HepG2 (cell line): ENCODE data around the gene PAPOLA. TPM values are rescaled to one million over a fixed set of nuclear protein-coding genes. Genes with fewer than 3 reads are reported as not detected.

Experiments used
- GATAD2A ChIP-seq: IDR thresholded peaks from 2 replicates; pipeline ENCODE4 v1.6.1; 2016
- HDAC1 ChIP-seq: sonication (generic); formaldehyde crosslinking; IDR thresholded peaks from 2 replicates; pipeline ENCODE4 v1.5.1; 2020; ENCODE audit warnings: mild to moderate bottlenecking, missing genetic modification reagents
- HDAC6 ChIP-seq: fragments of 200-600 bp; sonication (generic); IDR thresholded peaks from 2 replicates; pipeline ENCODE4 v1.7.0; 2017; ENCODE audit warnings: mild to moderate bottlenecking, antibody characterized with exemption, low read length, low read depth
- MTA1 ChIP-seq: sonication (generic); formaldehyde crosslinking; IDR thresholded peaks from 2 replicates; pipeline ENCODE4 v1.4.0; 2020; ENCODE audit warnings: missing genetic modification reagents, mild to moderate bottlenecking, borderline replicate concordance
- RBFOX2 ChIP-seq: fragments of 200-400 bp; formaldehyde crosslinking; IDR thresholded peaks from 2 replicates; pipeline ENCODE4 v1.6.1; 2017; ENCODE audit warnings: low read depth, mild to moderate bottlenecking, low read length
- SATB2 ChIP-seq: sonication (generic); formaldehyde crosslinking; IDR thresholded peaks from 2 replicates; pipeline ENCODE4 v1.5.0; 2020; ENCODE audit warnings: missing genetic modification reagents
- SIN3A ChIP-seq: IDR thresholded peaks from 2 replicates; pipeline ENCODE4 v1.6.1; 2011; ENCODE audit warnings: low read depth, mild to moderate bottlenecking, control low read depth, low read length, borderline replicate concordance
- SP2 ChIP-seq: sonication (generic); formaldehyde crosslinking; IDR thresholded peaks from 2 replicates; pipeline ENCODE4 v1.5.1; 2020; ENCODE audit warnings: mild to moderate bottlenecking, missing genetic modification reagents
- SPEN ChIP-seq: sonication (generic); formaldehyde crosslinking; IDR thresholded peaks from 2 replicates; pipeline ENCODE4 v1.5.1; 2020; ENCODE audit warnings: low read depth, mild to moderate bottlenecking, missing genetic modification reagents
- SSRP1 ChIP-seq: IDR thresholded peaks from 2 replicates; pipeline ENCODE4 v1.6.1; 2016; ENCODE audit warnings: control low read depth
- ZBTB20 ChIP-seq: sonication (generic); formaldehyde crosslinking; IDR thresholded peaks from 2 replicates; pipeline ENCODE4 v1.8.1; 2023; ENCODE audit warnings: missing genetic modification reagents, low read depth, mild to moderate bottlenecking, borderline replicate concordance
- ZNF20 ChIP-seq: sonication (generic); formaldehyde crosslinking; IDR thresholded peaks from 2 replicates; pipeline ENCODE4 v1.4.0; 2020; ENCODE audit warnings: mild to moderate bottlenecking, moderate library complexity, missing genetic modification reagents
- ZNF451 ChIP-seq: sonication (generic); formaldehyde crosslinking; IDR thresholded peaks from 2 replicates; pipeline ENCODE4 v1.5.0; 2020; ENCODE audit warnings: mild to moderate bottlenecking, missing genetic modification reagents
- ZNF615 ChIP-seq: sonication (generic); formaldehyde crosslinking; IDR thresholded peaks from 2 replicates; pipeline ENCODE4 v1.5.0; 2020; ENCODE audit warnings: mild to moderate bottlenecking, missing genetic modification reagents, borderline replicate concordance
- ZNF724P ChIP-seq: sonication (generic); formaldehyde crosslinking; IDR thresholded peaks from 2 replicates; pipeline ENCODE4 v1.8.0; 2022; ENCODE audit warnings: missing genetic modification reagents, borderline replicate concordance
- polyA plus RNA-seq, 8 experiments: library from polyadenylated mRNA; depleted of rRNA in 3 of 8; stranded (reverse) in 7 of 8; unstranded in 1 of 8; fragments of >200 nt; fragmentation: Illumina TruSeq in 4 of 8; extraction: Trizol in 4 of 8; gene quantifications; 2 replicates each; pipeline versions ENCODE4 v1.2.1 to v1.2.3, GENCODE V29; 2011 to 2016; ENCODE audit warnings: low read depth in 4 of 8, missing spikeins in 1 of 8, mixed read lengths in 1 of 8; ENCODE audit not compliant: insufficient read depth in 1 of 8
- total RNA-seq, 5 experiments: library from RNA; depleted of rRNA; stranded (reverse); fragments of >200 nt; fragmentation: Illumina TruSeq; extraction: Trizol; gene quantifications; 2 replicates each; pipeline ENCODE4 v1.2.3, GENCODE V29; 2016; ENCODE audit warnings: low read depth in 1 of 5
- TF ChIP-seq, protein P1 (sequence below): sonication (generic); formaldehyde crosslinking; IDR thresholded peaks from 2 replicates; pipeline ENCODE4 v1.4.0; 2020; ENCODE audit warnings: mild to moderate bottlenecking, missing genetic modification reagents
- TF ChIP-seq, protein P2 (sequence below): sonication (generic); formaldehyde crosslinking; IDR thresholded peaks from 2 replicates; pipeline ENCODE4 v1.5.1; 2020; ENCODE audit warnings: mild to moderate bottlenecking, missing genetic modification reagents, borderline replicate concordance
- TF ChIP-seq, protein P3 (sequence below): sonication (generic); formaldehyde crosslinking; conservative IDR thresholded peaks from 2 replicates; pipeline ENCODE4 v1.8.0; 2022; ENCODE audit warnings: missing genetic modification reagents
- TF ChIP-seq, protein P4 (sequence below): sonication (generic); formaldehyde crosslinking; IDR thresholded peaks from 2 replicates; pipeline ENCODE4 v1.5.1; 2020; ENCODE audit warnings: mild to moderate bottlenecking, moderate library complexity, missing genetic modification reagents

Gene PAPOLA
- total and polyA plus RNA-seq, 2 of the 13 experiments (the other 11 are each of a cell fraction or from before 2014, with no cell fraction given) = 103 to 151 TPM

DNA sequence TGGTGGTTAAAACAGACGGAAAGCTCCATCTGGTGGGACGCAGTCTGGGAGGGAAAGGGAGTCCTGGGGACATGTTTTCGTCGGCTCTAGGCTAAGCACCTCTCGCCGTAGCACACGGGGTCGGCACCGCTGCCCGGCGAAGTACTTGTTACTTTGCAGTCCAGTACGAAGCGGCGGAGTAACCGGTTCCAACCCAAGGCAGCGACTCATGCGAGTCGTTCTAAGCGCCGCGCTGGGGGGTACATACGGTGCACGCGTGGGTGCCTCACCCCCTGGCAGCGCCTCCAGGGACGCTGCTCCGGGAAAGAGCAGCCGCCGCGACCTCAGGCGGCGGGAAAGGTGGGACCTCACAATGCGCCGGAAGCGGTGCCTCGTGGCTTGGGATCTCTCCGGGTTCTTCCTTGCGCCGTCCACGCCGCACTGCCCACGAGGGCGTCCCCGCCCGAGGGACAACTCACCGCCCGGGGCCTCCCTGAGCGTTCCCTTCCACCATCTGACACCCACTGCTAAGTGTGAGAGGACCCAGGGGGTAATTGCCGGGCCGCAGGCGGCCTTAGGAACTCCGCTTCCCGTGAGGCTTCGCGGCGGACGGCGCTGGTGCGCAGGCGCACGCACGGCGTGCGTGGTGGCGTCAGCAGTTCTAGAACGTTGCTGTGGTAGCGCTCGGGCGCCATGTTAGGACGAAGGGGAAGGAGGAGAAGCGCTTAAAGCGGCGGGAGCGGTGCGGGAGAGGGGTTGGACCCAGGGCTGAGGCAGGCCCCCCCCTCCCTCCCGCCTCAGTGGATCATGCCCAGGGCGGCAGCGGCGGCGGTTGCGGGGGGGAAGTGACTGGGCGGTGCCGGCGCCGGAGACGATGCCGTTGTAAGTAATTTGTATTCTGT is at the start of gene PAPOLA (continued):
- TF ChIP-seq ZNF724P (0 out of 2 replicates have a peak, but pooled peaks have one; percentile 58), ZNF451 (CRISPR knock-in tag) (no peak; the same call in 1 of the 2 replicates), HDAC6 (no peak), SPEN (CRISPR knock-in tag) (peak; percentile 84), ZBTB20 (CRISPR knock-in tag) (peak; percentile 59; the same call in 1 of the 2 replicates), ZNF615 (CRISPR knock-in tag) (peak; percentile 85; the same call in 1 of the 2 replicates), SATB2 (CRISPR knock-in tag) (no peak; the same call in 1 of the 2 replicates), GATAD2A (CRISPR knock-in tag) (peak; percentile 35; the same call in 1 of the 2 replicates), HDAC1 (peak; percentile 88), SIN3A (peak; percentile 71; the same call in 1 of the 2 replicates), ZNF20 (CRISPR knock-in tag) (no peak), RBFOX2 (peak; percentile 98), SP2 (CRISPR knock-in tag) (no peak), MTA1 (CRISPR knock-in tag) (peak; percentile 70; the same call in 1 of the 2 replicates), SSRP1 (no peak)
- TF ChIP-seq, protein P1, sequence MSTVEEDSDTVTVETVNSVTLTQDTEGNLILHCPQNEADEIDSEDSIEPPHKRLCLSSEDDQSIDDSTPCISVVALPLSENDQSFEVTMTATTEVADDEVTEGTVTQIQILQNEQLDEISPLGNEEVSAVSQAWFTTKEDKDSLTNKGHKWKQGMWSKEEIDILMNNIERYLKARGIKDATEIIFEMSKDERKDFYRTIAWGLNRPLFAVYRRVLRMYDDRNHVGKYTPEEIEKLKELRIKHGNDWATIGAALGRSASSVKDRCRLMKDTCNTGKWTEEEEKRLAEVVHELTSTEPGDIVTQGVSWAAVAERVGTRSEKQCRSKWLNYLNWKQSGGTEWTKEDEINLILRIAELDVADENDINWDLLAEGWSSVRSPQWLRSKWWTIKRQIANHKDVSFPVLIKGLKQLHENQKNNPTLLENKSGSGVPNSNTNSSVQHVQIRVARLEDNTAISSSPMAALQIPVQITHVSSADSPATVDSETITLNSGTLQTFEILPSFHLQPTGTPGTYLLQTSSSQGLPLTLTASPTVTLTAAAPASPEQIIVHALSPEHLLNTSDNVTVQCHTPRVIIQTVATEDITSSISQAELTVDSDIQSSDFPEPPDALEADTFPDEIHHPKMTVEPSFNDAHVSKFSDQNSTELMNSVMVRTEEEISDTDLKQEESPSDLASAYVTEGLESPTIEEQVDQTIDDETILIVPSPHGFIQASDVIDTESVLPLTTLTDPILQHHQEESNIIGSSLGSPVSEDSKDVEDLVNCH (CRISPR knock-in tag) = no peak
- TF ChIP-seq, protein P2, sequence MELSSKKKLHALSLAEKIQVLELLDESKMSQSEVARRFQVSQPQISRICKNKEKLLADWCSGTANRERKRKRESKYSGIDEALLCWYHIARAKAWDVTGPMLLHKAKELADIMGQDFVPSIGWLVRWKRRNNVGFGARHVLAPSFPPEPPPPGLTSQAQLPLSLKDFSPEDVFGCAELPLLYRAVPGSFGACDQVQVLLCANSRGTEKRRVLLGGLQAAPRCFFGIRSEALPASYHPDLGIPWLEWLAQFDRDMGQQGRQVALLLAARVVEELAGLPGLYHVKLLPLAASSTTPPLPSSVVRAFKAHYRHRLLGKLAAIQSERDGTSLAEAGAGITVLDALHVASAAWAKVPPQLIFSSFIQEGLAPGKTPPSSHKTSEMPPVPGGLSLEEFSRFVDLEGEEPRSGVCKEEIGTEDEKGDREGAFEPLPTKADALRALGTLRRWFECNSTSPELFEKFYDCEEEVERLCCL (CRISPR knock-in tag) = no peak
- TF ChIP-seq, protein P3, sequence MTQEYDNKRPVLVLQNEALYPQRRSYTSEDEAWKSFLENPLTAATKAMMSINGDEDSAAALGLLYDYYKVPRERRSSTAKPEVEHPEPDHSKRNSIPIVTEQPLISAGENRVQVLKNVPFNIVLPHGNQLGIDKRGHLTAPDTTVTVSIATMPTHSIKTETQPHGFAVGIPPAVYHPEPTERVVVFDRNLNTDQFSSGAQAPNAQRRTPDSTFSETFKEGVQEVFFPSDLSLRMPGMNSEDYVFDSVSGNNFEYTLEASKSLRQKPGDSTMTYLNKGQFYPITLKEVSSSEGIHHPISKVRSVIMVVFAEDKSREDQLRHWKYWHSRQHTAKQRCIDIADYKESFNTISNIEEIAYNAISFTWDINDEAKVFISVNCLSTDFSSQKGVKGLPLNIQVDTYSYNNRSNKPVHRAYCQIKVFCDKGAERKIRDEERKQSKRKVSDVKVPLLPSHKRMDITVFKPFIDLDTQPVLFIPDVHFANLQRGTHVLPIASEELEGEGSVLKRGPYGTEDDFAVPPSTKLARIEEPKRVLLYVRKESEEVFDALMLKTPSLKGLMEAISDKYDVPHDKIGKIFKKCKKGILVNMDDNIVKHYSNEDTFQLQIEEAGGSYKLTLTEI (CRISPR knock-in tag) = no peak
- TF ChIP-seq, protein P4, sequence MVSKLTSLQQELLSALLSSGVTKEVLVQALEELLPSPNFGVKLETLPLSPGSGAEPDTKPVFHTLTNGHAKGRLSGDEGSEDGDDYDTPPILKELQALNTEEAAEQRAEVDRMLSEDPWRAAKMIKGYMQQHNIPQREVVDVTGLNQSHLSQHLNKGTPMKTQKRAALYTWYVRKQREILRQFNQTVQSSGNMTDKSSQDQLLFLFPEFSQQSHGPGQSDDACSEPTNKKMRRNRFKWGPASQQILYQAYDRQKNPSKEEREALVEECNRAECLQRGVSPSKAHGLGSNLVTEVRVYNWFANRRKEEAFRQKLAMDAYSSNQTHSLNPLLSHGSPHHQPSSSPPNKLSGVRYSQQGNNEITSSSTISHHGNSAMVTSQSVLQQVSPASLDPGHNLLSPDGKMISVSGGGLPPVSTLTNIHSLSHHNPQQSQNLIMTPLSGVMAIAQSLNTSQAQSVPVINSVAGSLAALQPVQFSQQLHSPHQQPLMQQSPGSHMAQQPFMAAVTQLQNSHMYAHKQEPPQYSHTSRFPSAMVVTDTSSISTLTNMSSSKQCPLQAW (CRISPR knock-in tag) = peak; percentile 75; the same call in 1 of the 2 replicates
